Heart right ventricle (tissue), 16 donors: ENCODE results near the gene HMGN4. TPM values are rescaled to one million over a fixed set of nuclear protein-coding genes. Genes with fewer than 3 reads are reported as not detected.

ENCODE experiments used
- ATAC-seq, 8 donors: fragments of 200-7000 bp; cut with Tn5 transposase; one replicate each; pipeline ENCODE4 v1.9.1; 2020; ENCODE audit warnings: mild to moderate bottlenecking in 8 of 8, moderate library complexity in 8 of 8, moderate number of reproducible peaks in 1 of 8
- DNase-seq, 2 donors: peaks; one replicate each; pipeline ENCODE4 v3.0.0-alpha.2; 2020
- H3K27ac ChIP-seq, 10 donors: fragments of 200-600 bp; sonication (generic) in 2 of 10; one replicate each; pipeline versions ENCODE4 v1.5.0 to v1.8.0; 2020 to 2022; ENCODE audit warnings: mild to moderate bottlenecking in 3 of 10
- H3K27me3 ChIP-seq, 7 donors: fragments of 200-600 bp; one replicate each; pipeline ENCODE4 v1.8.0; 2021 to 2022; ENCODE audit warnings: mild to moderate bottlenecking in 2 of 7
- H3K36me3 ChIP-seq, 9 donors: fragments of 200-600 bp; sonication (generic) in 1 of 9; one replicate each; pipeline versions ENCODE4 v1.5.0 to v1.8.0; 2020 to 2022; ENCODE audit warnings: mild to moderate bottlenecking in 2 of 9
- H3K4me1 ChIP-seq, 9 donors: fragments of 200-600 bp; sonication (generic) in 1 of 9; one replicate each; pipeline versions ENCODE4 v1.5.0 to v1.8.0; 2020 to 2022; ENCODE audit warnings: mild to moderate bottlenecking in 4 of 9
- H3K4me3 ChIP-seq, 10 donors: fragments of 200-600 bp; sonication (generic) in 2 of 10; one replicate each; pipeline versions ENCODE4 v1.5.0 to v1.8.0; 2020 to 2022; ENCODE audit warnings: mild to moderate bottlenecking in 7 of 10, moderate library complexity in 2 of 10
- H3K9me3 ChIP-seq, 11 donors: fragments of 200-600 bp in 10 of 11; sonication (generic) in 2 of 11; one replicate each; pipeline versions ENCODE4 v1.5.0 to v1.8.0; 2013 to 2022; ENCODE audit warnings: mild to moderate bottlenecking in 2 of 11, control low read depth in 1 of 11, moderate library complexity in 1 of 11
- WGBS, 2 donors: extraction: QIAGEN DNeasy Blood & Tissue Kit; methylation state at CpG; one replicate each; pipeline ENCODE4 v1.1.7; 2013; ENCODE audit warnings: inconsistent platforms in 1 of 2; 5-methylcytosine and 5-hydroxymethylcytosine counted together
- intact Hi-C, 10 donors: fragments of 100-400 bp; cut with DNase I; formaldehyde crosslinking; loops; one replicate each; pipeline versions ENCODE4 v1.11.1 to v1.14.2; 2022
- polyA plus RNA-seq, 2 donors: library from polyadenylated mRNA; stranded (reverse); fragments of 200-250 nt; gene quantifications; one replicate each; pipeline ENCODE4 v1.2.3, GENCODE V29; 2013
- total RNA-seq, 10 donors: library from RNA; stranded (reverse); fragmentation: NEBNext Ultra II Directional in 3 of 10; extraction: Animal tissue kit (Norgen Biotek cat#: 25700) in 3 of 10; gene quantifications; one replicate each; pipeline versions ENCODE4 v1.2.1 to v1.2.4, GENCODE V29; 2021 to 2023
- TF ChIP-seq, protein P1 (sequence below), 9 donors: fragments of 200-600 bp; sonication (generic) in 2 of 9; IDR thresholded peaks; one replicate each; pipeline versions ENCODE4 v1.5.0 to v1.8.0; 2021 to 2022; ENCODE audit warnings: antibody characterized with exemption in 9 of 9, mild to moderate bottlenecking in 5 of 9, moderate library complexity in 1 of 9
- donor health status: Arrhythmogenic right ventricular cardiomyopathy.
- donor health status: ischemic (EF 13 %, LVEDD 7.1; RV severe dilation, severe dysfunction).
- donor health status: healthy with polysubstance abuse.
- donor health status: DM: no; HTN: yes; CAD: no.
- donor health status: DM: no; HTN: no; CAD: no.
- donor health status: ischemic (EF 25% LVEDD 6.9; RV normal size, moderate dysfunction).
- donor health status: ischemic (EF 25% LVEDD 5.7; RV mildly dilated, moderate dysfunction).
- donor health status: healthy.
- donor health status: DM: yes; HTN: yes; CAD: no.
- donor health status: Ischemic cardiomyopathy.
- donor health status: ischemic (EF 35%, LVEDD 5.7; RV mildly dilated, moderate dysfunction).
- donor health status: nonischemic (EF 11% LVEDD 7.7; RV severe dilation, severe dysfunction).
- donor health status: DM: yes; HTN: yes; CAD: no.
- donor health status: PGD.
- donor health status: ischemic (EF 29% LVEDD 5.4; RV normal size, mild dysfunction).
- donor health status: nonischemic (EF 23%, LVEDD 6.1; RV moderate dilation, normal function).

Gene HMGN4
- total and polyA plus RNA-seq, 12 donors = 8.2 to 35.0 (median 29.8) TPM

DNA sequence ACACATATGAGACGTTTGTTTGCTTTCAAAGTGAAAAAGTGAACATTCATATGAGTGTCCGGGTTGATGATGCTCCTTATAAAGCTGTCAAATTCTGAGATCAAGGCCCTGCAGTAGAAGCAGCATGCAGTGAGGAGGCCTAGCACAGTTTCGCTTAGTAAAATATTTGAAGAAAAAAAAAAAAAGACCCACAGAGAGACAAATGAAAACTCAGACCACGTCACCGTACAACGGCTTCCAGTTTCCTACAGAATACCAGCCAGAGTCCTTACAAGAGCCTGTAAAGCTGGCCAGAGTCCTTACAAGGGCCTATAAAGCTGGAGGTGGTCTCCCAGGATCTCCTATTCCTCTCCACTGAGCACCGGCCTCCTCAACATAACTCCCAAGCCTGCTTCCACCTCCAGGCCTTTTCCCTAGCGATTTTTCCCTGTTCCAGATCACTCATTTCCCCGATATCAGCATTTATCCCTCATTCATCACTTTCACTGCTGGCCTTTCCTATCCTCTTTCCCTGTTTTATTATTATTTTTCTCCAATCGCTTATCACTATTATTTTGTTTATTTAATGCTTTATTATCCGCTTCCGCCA is 1.5 kb upstream of the HMGN4 start:
- ATAC-seq = no peak
- Histone ChIP-seq H3K36me3 (peaks cover 0 to 12% (median 0%) of the 10 kb centered on the region in 9 donors), H3K27ac (peak overlapping the region; percentile 5 to 97 (median 92)), H3K4me3 (peak overlapping the region; percentile 53 to 97 (median 77)), H3K4me1 (peaks cover 4 to 52% (median 39%) of the 10 kb centered on the region in 9 donors), H3K9me3 (no peaks in the 10 kb centered on the region), H3K27me3 (no peaks in the 10 kb centered on the region)
- no peak for DNase-seq
- intact Hi-C loops = loop anchor here in 5 of 10 donors (1.0 to 10.0 kb wide), 5 partner anchors 15 to 342 kb away; a partner anchor contains a TSS
- TF ChIP-seq, protein P1, sequence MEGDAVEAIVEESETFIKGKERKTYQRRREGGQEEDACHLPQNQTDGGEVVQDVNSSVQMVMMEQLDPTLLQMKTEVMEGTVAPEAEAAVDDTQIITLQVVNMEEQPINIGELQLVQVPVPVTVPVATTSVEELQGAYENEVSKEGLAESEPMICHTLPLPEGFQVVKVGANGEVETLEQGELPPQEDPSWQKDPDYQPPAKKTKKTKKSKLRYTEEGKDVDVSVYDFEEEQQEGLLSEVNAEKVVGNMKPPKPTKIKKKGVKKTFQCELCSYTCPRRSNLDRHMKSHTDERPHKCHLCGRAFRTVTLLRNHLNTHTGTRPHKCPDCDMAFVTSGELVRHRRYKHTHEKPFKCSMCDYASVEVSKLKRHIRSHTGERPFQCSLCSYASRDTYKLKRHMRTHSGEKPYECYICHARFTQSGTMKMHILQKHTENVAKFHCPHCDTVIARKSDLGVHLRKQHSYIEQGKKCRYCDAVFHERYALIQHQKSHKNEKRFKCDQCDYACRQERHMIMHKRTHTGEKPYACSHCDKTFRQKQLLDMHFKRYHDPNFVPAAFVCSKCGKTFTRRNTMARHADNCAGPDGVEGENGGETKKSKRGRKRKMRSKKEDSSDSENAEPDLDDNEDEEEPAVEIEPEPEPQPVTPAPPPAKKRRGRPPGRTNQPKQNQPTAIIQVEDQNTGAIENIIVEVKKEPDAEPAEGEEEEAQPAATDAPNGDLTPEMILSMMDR (IDR thresholded peaks at IDR 0.05) = no peak
- 11% methylated on average over 12 of the region's 12 CpGs for WGBS, 2 donors

DNA sequence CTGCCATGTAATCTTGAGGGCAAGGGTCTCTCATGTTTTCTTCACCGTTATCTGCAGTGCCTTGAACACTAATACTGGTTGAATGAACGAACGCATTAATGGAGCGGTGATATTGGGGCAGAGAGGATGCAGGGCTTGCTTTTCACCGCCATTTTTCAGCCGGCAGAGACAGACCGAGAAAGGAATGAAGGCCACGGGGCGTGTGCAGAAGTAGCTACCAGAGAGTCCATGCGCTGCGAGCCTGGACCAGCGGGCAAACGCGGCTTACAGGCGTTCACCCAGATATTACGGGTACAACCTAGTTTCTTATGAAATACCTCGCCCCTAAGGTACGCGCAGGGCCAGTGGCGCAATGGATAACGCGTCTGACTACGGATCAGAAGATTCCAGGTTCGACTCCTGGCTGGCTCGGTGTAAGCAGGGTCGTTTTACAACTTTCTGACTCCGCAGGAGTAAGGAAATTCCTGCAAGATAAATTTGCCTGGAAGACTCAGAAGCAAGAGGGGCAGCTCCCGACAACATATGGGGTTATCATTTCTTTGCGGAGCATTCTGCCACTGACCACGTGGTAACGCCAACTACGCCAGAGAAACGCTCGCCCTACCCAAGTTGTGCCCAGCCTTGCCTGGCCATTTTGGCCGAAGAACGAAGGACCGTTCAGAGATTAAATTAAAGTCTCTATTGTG is 863 bp upstream of the HMGN4 start:
- H3K27ac ChIP-seq = peak overlapping the region; percentile 74 to 97 (median 92)
- 0% methylated on average over 37 of the region's 37 CpGs for WGBS, 2 donors
- H3K4me3 ChIP-seq = peak overlapping the region; percentile 53 to 97 (median 77)
- H3K9me3 ChIP-seq = no peaks in the 10 kb centered on the region
- peaks cover 0 to 14% (median 0%) of the 10 kb centered on the region in 9 donors for H3K36me3 ChIP-seq
- no peaks in the 10 kb centered on the region for H3K27me3 ChIP-seq
- DNase-seq (peak; percentile 84 to 87), ATAC-seq (peak; percentile 79 to 89 (median 84))
- peaks cover 4 to 50% (median 39%) of the 10 kb centered on the region in 9 donors for H3K4me1 ChIP-seq
- TF ChIP-seq, protein P1 (IDR thresholded peaks at IDR 0.05) = no peak
- intact Hi-C loops = loop anchor here in 5 of 10 donors (1.0 to 10.0 kb wide), 5 partner anchors 16 to 343 kb away; a partner anchor contains a TSS

DNA sequence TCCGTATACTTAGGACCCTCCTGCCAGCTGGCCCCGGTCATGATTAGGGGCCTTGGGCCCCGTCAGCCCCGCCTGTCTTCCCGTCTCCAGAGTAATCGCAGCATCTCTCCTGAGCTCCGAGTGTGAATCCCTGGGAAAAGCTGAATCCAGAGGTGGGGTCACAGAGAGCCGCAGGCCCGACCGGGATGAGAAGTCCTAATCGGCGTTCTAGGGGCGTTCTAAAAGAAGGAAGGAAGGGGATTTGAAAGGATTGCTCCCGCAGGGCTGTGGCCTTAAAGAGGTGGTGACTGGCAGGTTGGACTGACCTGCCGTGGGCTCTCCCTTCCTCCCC is 371 bp downstream of the HMGN4 start:
- Histone ChIP-seq H3K4me1 (peaks cover 4 to 43% (median 35%) of the 10 kb centered on the region in 9 donors), H3K9me3 (no peaks in the 10 kb centered on the region), H3K36me3 (peaks cover 0 to 26% (median 9%) of the 10 kb centered on the region in 9 donors), H3K27ac (peak overlapping the region; percentile 74 to 97 (median 92)), H3K27me3 (no peaks in the 10 kb centered on the region), H3K4me3 (peak overlapping the region; percentile 53 to 97 (median 77))
- ATAC-seq = peak in 4 of 8 donors; percentile 3 to 22 (median 4)
- intact Hi-C loops = loop anchor here in 5 of 10 donors (1.0 to 10.0 kb wide), 5 partner anchors 12 to 344 kb away; a partner anchor contains a TSS
- TF ChIP-seq, protein P1 (IDR thresholded peaks at IDR 0.05) = no peak
- 0 to 1% methylated on average over 15 of the region's 15 CpGs for WGBS, 2 donors
- no peak for DNase-seq

DNA sequence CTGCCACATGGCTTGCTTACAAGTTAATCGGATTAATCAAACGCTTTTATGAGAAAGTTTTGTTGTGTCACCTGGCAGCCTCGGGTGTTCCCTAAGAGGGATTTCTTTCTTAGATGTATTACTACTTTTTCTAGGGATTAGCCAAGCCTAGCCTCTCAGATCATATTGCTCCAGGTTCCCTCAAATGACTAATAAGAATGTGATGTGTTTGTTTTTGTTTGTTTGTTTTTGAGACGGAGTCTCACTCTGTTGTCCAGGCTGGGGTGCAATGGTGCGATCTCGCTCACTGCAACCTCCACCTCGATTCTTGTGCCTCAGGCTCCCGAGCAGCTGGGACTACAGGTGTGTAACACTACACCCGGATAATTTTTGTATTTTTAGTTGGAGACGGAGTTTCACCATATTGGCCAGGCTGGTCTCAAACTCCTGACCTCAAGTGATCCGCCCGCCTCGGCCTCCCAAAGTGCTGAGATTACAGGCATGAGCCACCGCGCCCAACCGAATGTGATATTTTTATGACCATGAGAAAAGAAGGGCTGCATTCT is 977 bp downstream of the HMGN4 start:
- intact Hi-C loops = loop anchor here in 4 of 10 donors (2.0 to 10.0 kb wide), 3 partner anchors 14 to 344 kb away; a partner anchor contains a TSS

More for the DNA sequence above, 977 bp downstream of the HMGN4 start:
- H3K4me1 ChIP-seq = peaks cover 4 to 39% (median 31%) of the 10 kb centered on the region in 9 donors
- no peaks in the 10 kb centered on the region for H3K27me3 ChIP-seq
- H3K36me3 ChIP-seq = peaks cover 0 to 28% (median 9%) of the 10 kb centered on the region in 9 donors
- no peak for DNase-seq
- 76% methylated on average over 16 of the region's 16 CpGs for WGBS, 2 donors
- no peaks in the 10 kb centered on the region for H3K9me3 ChIP-seq
- TF ChIP-seq, protein P1 (IDR thresholded peaks at IDR 0.05) = no peak
- peak overlapping the region in 9 of 10 donors; percentile 74 to 97 (median 93) for H3K27ac ChIP-seq
- no peak for ATAC-seq
- H3K4me3 ChIP-seq = peak overlapping the region; percentile 53 to 97 (median 77)
